ENCODE data around the gene CHRM4. TPM values are rescaled to one million over a fixed set of nuclear protein-coding genes. Genes with fewer than 3 reads are reported as not detected.
A peak's percentile ranks its signal among the peaks of the same experiment; 100 is the strongest.

The CHRM4 gene
- total and polyA plus RNA-seq, 12 donors, result 0.03 to 0.32 (median 0.30) TPM; not detected in 9

DNA sequence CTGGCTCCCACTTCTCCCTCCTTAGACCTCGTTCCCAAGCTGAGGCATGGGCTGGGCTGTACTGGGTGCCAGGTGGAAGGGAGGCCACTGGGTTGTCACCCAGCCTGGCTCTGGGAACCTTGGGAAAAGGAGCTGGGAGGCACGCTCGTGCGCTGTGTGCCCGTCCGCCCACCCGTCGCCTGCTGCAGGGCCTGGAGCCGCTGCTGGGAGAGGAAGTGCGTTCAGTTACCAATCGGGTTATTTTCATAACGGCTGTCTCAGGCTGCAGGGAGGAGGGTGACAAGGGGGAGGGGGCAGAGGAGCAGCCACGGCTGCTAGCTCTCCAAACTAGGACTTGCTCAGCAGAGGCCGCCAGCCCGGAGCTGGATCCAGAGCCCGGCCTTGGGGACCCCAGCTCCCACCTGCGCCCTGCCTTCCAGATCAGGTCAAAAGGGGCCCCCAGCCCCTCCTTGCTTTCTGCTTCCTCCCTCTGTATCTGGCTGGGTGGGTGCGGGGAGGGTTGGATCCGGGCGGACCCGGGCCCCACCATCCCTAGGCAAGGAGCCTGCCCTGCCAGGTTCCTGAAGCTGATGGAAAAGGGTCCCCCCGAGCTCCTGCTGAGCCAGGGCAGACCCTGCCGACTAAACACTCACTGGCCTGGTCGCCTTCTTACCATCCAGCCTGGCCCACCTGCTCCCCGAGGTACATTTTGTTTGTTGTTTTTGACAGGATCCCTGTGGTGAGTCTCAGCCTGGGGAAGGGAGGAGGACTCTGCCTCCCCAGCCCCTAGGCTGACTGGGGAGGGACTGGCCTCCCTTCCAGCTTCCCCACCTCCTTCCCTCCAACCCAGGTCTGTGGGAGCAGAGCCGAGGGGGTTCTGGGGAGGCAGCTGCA, 30.1 kb downstream of the CHRM4 start:
- Histone ChIP-seq H3K36me3 (peaks cover 0 to 26% (median 0%) of the 10 kb centered on the region in 9 donors), H3K27me3 (no peaks in the 10 kb centered on the region), H3K4me1 (peaks cover 25 to 79% (median 54%) of the 10 kb centered on the region in 9 donors), H3K4me3 (peak overlapping the region in 9 of 10 donors; percentile 31 to 60 (median 57)), H3K27ac (peak overlapping the region; percentile 68 to 97 (median 93)), H3K9me3 (no peaks in the 10 kb centered on the region)
- ATAC-seq, result peak; percentile 72 to 87 (median 82)
- WGBS, 2 donors, result 6 to 10% methylated on average over 23 to 26 of the region's 26 CpGs
- DNase-seq, result peak; percentile 74 to 87
- intact Hi-C loops (cut with DNase I), result loop anchor here in 2 of 10 donors (2.0 to 5.0 kb wide), 2 partner anchors 13 to 124 kb away; no protein-coding TSS in a partner anchor
- TF ChIP-seq, protein P1, sequence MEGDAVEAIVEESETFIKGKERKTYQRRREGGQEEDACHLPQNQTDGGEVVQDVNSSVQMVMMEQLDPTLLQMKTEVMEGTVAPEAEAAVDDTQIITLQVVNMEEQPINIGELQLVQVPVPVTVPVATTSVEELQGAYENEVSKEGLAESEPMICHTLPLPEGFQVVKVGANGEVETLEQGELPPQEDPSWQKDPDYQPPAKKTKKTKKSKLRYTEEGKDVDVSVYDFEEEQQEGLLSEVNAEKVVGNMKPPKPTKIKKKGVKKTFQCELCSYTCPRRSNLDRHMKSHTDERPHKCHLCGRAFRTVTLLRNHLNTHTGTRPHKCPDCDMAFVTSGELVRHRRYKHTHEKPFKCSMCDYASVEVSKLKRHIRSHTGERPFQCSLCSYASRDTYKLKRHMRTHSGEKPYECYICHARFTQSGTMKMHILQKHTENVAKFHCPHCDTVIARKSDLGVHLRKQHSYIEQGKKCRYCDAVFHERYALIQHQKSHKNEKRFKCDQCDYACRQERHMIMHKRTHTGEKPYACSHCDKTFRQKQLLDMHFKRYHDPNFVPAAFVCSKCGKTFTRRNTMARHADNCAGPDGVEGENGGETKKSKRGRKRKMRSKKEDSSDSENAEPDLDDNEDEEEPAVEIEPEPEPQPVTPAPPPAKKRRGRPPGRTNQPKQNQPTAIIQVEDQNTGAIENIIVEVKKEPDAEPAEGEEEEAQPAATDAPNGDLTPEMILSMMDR (IDR thresholded peaks at IDR 0.05), result no peak

DNA sequence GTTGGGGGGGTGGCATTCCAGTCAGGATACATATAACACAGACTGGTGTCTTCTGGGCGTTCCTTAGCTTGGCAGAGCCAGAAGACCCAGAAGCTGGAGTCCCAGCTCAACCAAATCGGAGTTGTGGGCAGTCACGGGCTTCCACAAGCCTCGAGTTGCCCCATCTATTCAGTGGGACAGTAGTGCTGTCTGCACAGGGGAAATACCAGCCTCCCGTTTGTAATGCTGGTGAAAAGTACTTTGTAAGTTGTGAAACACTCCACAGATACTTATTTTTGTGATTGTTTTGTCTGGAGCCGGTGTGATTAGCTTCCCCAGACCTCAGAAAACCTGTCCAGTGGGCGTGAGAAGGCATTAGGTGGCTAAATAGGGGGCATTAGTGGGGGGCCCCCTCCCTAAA, 30.7 kb downstream of the CHRM4 start:
- TF ChIP-seq, protein P1 (IDR thresholded peaks at IDR 0.05), result no peak
- WGBS, 2 donors, result 50% methylated on average over 7 of the region's 7 CpGs
- intact Hi-C loops (cut with DNase I), result loop anchor here in 1 of 10 donors (5.0 kb wide), 1 partner anchor 124 kb away; no protein-coding TSS in a partner anchor
- peak in 1 of 2 donors; percentile 3 for DNase-seq
- Histone ChIP-seq H3K9me3 (no peaks in the 10 kb centered on the region), H3K27ac (peak overlapping the region; percentile 68 to 97 (median 93)), H3K4me1 (peaks cover 25 to 86% (median 54%) of the 10 kb centered on the region in 9 donors), H3K4me3 (peak overlapping the region in 9 of 10 donors; percentile 31 to 60 (median 57)), H3K27me3 (no peaks in the 10 kb centered on the region), H3K36me3 (peaks cover 0 to 30% (median 0%) of the 10 kb centered on the region in 9 donors)
- no peak for ATAC-seq

DNA sequence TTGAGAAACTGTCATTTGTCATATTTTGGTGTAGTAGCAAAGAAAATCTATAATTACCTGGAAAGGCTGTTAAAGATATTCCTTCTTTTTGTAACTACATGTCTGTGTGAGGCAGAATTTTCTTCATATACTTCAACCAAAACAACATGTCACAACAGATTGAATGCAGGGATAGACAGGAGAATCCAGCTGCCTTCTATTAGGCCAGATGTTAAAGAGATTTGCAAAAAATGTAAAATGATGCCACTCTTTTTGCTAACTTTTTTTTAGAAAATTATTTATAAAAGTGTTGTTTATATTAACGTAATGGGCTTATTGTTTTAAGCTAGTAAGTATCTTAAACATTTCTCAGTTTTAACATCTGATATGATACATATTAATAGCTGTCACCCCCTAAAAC, 31.6 kb downstream of the CHRM4 start:
- Histone ChIP-seq H3K4me3 (no peak overlapping the region), H3K27ac (no peak overlapping the region), H3K4me1 (peaks cover 25 to 89% (median 50%) of the 10 kb centered on the region in 9 donors), H3K9me3 (no peaks in the 10 kb centered on the region), H3K27me3 (no peaks in the 10 kb centered on the region), H3K36me3 (peaks cover 0 to 24% (median 0%) of the 10 kb centered on the region in 9 donors)
- intact Hi-C loops (cut with DNase I), result loop anchor here in 1 of 10 donors (5.0 kb wide), 1 partner anchor 123 kb away; no protein-coding TSS in a partner anchor
- 74 to 81% methylated on average over 1 of the region's 1 CpG for WGBS, 2 donors
- TF ChIP-seq, protein P1 (IDR thresholded peaks at IDR 0.05), result no peak
- ATAC-seq (no peak), DNase-seq (no peak)

DNA sequence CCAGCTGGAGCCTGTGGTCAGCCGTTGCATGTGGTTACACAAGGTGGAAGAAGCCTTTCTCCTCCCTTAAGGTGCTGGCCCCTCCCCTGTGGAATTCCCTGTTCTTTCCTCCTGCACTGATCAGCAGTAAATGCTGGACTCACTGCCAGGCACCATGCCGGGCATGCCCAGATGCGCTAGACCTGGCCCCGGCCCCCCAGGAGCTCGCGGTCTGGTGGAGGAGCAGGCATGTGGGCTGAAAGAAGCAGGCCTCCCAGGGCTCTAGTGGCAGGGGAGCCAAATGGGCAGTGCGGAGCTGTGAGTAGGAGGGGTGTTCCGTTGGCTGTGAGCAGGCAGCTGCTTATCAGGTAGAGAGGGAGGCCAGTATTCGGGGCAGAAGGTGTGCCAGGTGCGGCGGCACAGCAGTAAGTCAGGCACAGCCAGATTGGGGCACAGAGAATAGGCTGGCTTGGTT, 34.1 kb downstream of the CHRM4 start:
- ATAC-seq (peak in 1 of 8 donors; percentile 2), DNase-seq (no peak)
- Histone ChIP-seq H3K4me3 (no peak overlapping the region), H3K27ac (peak overlapping the region in 3 of 10 donors; percentile 23 to 51 (median 51)), H3K9me3 (no peaks in the 10 kb centered on the region), H3K4me1 (peaks cover 16 to 85% (median 37%) of the 10 kb centered on the region in 9 donors), H3K27me3 (no peaks in the 10 kb centered on the region), H3K36me3 (peaks cover 0 to 28% (median 0%) of the 10 kb centered on the region in 9 donors)
- WGBS, 2 donors, result 74 to 80% methylated on average over 11 of the region's 11 CpGs
- TF ChIP-seq, protein P1 (IDR thresholded peaks at IDR 0.05), result no peak
- intact Hi-C loops (cut with DNase I), result no loop called here

Data from heart right ventricle (tissue), 16 donors.